ENCODE measurements around the gene ICA1. TPM values are rescaled to one million over a fixed set of nuclear protein-coding genes. Genes with fewer than 3 reads are reported as not detected.

ICA1 gene
- total and polyA plus RNA-seq, 2 of the 4 experiments (the other 2 are of a cell fraction), result not detected

DNA sequence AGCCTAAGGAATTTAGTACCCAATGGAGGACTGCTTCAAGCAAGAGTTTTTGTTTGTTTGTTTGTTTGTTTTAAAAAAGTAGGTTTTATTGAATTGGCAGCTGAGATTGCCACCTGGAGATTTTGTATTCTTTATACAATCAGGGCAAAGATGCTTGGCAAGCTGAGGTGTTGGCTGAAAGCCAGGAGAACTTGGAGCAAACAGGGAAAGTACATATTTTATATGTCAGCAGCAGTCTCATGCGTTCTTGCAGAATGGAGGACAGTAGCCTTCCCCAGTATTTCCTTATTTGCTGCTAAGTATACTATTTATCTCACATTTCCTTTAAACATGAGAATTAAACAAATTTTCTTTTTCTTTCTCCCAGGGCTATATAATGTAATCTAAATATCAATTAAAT is 22.6 kb upstream of the ICA1 start:
- Histone ChIP-seq H3K14ac (replicated peaks; ENCODE audit: low read depth, low read length) (no peak overlapping the region), H3K23ac (ENCODE audit: low read depth, low read length) (no peak overlapping the region), H3K27ac (ENCODE audit: insufficient read depth, low read length) (no peak overlapping the region), H3K4me3 (ENCODE audit: insufficient read depth, low read depth, low read length) (no peak overlapping the region), H2AFZ (replicated peaks; ENCODE audit: low read length, poor library complexity) (no peak overlapping the region), H3K18ac (ENCODE audit: low read depth, low read length) (no peak overlapping the region), H2BK15ac (ENCODE audit: low read depth, low read length) (no peak overlapping the region), H4K8ac (ENCODE audit: low read depth in 2 of 2, low read length in 2 of 2) (no peak overlapping the region), H3K9ac (ENCODE audit: low read depth, low read length) (no peak overlapping the region), H2AK5ac (ENCODE audit: low read depth, low read length) (no peak overlapping the region), H3K9me1 (ENCODE audit: insufficient read depth, low read length) (no peaks in the 10 kb centered on the region), H2BK120ac (ENCODE audit: low read depth, low read length) (no peak overlapping the region), H2BK5ac (ENCODE audit: low read depth, low read length, poor library complexity, severe bottlenecking) (no peak overlapping the region), H3K79me1 (ENCODE audit: low read depth in 1 of 2, low read length in 2 of 2) (no peaks in the 10 kb centered on the region), H2AK9ac (replicated peaks; ENCODE audit: low read depth, low read length, poor library complexity) (no peak overlapping the region), H3K9me3 (ENCODE audit: control insufficient read depth, insufficient read depth, low read length) (no peaks in the 10 kb centered on the region; the same call in 1 of the 2 replicates), H3K27me3 (ENCODE audit: control insufficient read depth, insufficient read depth, low read length) (no peaks in the 10 kb centered on the region), H3K4me1 (ENCODE audit: control insufficient read depth, insufficient read depth, low read length) (no peaks in the 10 kb centered on the region), H4K5ac (ENCODE audit: low read depth, low read length) (no peak overlapping the region), H3K56ac (ENCODE audit: extremely low read depth, insufficient read depth, low read length) (no peak overlapping the region), H3K4ac (ENCODE audit: low read depth, low read length) (no peak overlapping the region), H4K91ac (ENCODE audit: insufficient read depth, low read depth, low read length) (no peak overlapping the region), H3K36me3 (ENCODE audit: control insufficient read depth, insufficient read depth, low read length) (no peaks in the 10 kb centered on the region), H3K4me2 (ENCODE audit: low read depth, low read length) (no peak overlapping the region), H2BK20ac (ENCODE audit: low read depth, low read length) (no peak overlapping the region), H4K20me1 (ENCODE audit: insufficient read depth, low read length) (no peaks in the 10 kb centered on the region)
- dilution Hi-C loops (cut with HindIII; ENCODE audit: low sequenced_read_pairs, unreplicated experiment), result no loop called here
- no TSS peak for BruUV-seq (replicated peaks)
- ChIA-PET CTCF (no interaction called here), POLR2A (ENCODE audit: unreplicated experiment) (no interaction called here)
- DNase-seq (no peak), ATAC-seq (ENCODE audit: low read depth) (no peak)
- in situ Hi-C loops (cut with MboI; ENCODE audit: low sequenced_read_pairs), result no loop called here
- WGBS, 2 experiments (ENCODE audit: extremely low coverage in 2 of 2, insufficient read length in 1 of 2), result no CpG with 5 or more reads among the region's 1 CpG
- intact Hi-C loops (cut with micrococcal nuclease), result no loop called here
- TF ChIP-seq CEBPB (IDR thresholded peaks at IDR 0.05; ENCODE audit: low read depth, low read length) (no peak), RCOR1 (IDR thresholded peaks at IDR 0.05; ENCODE audit: insufficient replicate concordance, low read length) (no peak), MAFK (IDR thresholded peaks at IDR 0.05; ENCODE audit: low read depth, low read length) (no peak), MXI1 (IDR thresholded peaks at IDR 0.05; ENCODE audit: borderline replicate concordance, low read depth, low read length) (no peak), MAZ (IDR thresholded peaks at IDR 0.05; ENCODE audit: borderline replicate concordance, low read depth, low read length) (no peak), RFX5 (IDR thresholded peaks at IDR 0.05; ENCODE audit: low read depth, low read length) (no peak), BHLHE40 (IDR thresholded peaks at IDR 0.05; ENCODE audit: low read depth, low read length) (no peak), RAD21 (IDR thresholded peaks at IDR 0.05; ENCODE audit: low read length) (no peak), ELK1 (IDR thresholded peaks at IDR 0.05; ENCODE audit: borderline replicate concordance, low read depth, low read length) (no peak), POLR2A (IDR thresholded peaks at IDR 0.05; ENCODE audit: low read depth, low read length) (no peak), NFE2L2 (IDR thresholded peaks at IDR 0.05; ENCODE audit: low read depth, low read length) (no peak), CHD1 (IDR thresholded peaks at IDR 0.05; ENCODE audit: low read depth, low read length) (no peak)
- TF ChIP-seq, protein P1, sequence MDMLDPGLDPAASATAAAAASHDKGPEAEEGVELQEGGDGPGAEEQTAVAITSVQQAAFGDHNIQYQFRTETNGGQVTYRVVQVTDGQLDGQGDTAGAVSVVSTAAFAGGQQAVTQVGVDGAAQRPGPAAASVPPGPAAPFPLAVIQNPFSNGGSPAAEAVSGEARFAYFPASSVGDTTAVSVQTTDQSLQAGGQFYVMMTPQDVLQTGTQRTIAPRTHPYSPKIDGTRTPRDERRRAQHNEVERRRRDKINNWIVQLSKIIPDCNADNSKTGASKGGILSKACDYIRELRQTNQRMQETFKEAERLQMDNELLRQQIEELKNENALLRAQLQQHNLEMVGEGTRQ (IDR thresholded peaks at IDR 0.05; ENCODE audit: low read depth, low read length), result no peak

All from IMR-90 (cell line).